Activated CD4-positive, alpha-beta T cell treated with anti-CD3 and anti-CD28 coated beads, Interleukin-2, amount 50 U/mL, for 48 hours (primary cell): Measurements from ENCODE around the gene CCDC91.
"Not testable (repeated sequence)": the region's sequence is repeated elsewhere in the genome, so short reads cannot be mapped to it uniquely, and the experiment has no call there.

Experiments
- DNase-seq, 2 experiments: peaks; one replicate each; pipeline ENCODE4 v3.0.0-alpha.2; 2020

CCDC91 gene

DNA sequence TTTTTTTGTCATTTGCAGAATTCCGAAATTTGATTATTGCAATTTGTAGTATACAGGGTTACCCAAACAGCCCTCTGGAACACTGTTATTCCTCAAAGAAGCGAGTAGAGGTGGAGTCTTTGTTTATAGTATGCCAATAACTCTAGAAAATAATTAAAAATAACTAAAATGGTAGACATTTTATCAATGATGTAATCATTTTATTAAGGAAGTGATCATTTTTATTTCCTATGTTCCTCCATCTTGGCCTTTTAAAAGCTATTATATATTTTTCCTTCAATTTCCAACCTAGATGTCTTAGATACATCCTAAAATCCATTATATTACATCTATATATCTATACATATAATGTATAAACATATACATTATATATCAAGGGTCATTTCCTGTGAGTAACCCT, 106.0 kb downstream of the CCDC91 start:
- DNase-seq, result no peak

- DNase-seq, result no peak
Measured at GRCh38 chr12:28303192-28303591, 112.9 kb downstream of the CCDC91 start.

GRCh38 chr12:28306535-28306934, 116.3 kb downstream of the CCDC91 start:
- DNase-seq, result no peak

GRCh38 chr12:28308891-28309290, 118.6 kb downstream of the CCDC91 start:
- no peak for DNase-seq

DNA sequence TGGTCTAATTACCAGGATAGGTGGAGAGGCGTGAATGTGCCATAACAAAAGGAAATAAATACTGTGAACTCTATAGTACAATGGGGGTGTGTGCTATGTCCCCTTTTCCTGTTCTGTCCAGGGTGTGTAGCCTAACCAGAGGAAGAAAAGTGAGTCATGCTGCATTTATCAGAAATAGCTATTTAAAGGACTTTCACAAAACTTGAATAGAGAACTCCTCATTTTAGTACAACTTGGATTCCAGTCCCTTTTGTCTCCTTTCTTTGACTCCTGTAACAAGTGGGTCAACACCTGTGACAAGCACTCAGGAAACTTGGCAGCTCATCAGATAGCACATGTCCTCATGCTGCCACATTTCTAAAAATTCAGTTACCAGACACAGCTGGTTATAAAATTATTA, 123.4 kb downstream of the CCDC91 start:
- DNase-seq, result no peak

DNA sequence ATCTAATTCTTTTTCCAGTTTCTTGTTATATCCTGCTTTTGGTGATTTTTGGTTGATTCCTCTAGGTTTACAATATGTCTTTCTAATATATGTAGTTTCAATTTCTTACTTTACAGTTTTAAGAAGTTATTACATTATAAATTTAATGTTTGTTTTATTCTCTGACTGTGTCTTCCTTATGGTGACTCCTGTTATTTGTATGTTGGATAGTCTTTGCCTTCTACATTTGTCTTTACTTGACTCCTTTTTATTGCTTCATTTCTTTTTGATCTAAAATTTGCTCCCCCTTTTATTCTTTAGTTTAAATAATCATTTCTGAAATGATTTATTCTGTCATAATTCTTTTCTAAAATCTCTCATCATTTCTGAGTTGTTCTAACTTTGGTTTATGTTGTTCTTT, 125.8 kb downstream of the CCDC91 start:
- DNase-seq, result no peak

GRCh38 chr12:28318273-28318672, 128.0 kb downstream of the CCDC91 start:
- no peak for DNase-seq

DNA sequence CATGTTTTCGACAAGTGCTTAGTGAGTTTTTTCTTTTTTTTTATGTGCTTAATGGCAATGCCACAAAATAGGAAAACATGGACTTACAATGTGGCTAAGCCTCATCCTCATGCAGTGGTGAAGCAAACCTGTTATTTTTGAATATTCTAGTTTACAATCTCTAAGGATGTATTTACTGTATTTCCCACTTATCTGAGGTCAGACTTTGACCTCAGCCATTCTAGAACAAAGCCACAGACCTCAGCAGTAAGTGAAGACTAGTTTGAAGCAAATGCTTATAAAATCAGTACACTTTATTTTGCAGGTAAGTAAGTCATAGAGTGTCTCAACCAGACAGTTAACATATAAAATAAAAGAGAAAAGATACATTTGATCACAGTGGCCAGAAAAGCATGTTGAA, 130.1 kb downstream of the CCDC91 start:
- no peak for DNase-seq

DNA sequence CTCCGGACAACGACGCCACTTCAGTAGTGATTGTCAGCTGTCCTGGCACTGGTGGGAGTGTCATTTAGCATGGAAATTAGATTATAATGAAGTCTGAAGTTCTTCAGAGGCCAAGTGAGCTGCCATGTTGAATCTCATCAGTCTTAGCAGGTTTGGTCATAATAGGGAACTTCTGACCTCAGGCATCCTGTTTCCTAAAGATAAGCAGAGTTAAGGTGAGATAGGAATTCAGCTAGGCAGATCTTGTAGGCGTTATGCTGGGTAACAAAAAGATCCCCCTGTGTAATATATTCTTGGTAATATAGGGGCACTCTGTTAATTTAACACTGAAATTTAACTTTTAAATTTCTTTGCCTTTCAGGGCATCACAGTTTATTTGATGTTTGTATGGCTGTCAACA, 137.5 kb downstream of the CCDC91 start:
- DNase-seq, result no peak

- no peak for DNase-seq
Measured at GRCh38 chr12:28328967-28329366, 138.7 kb downstream of the CCDC91 start.

- DNase-seq, result not testable (repeated sequence)
Measured at GRCh38 chr12:28329727-28330126, 139.5 kb downstream of the CCDC91 start.

- DNase-seq, result not testable (repeated sequence)
Measured at GRCh38 chr12:28330232-28330631, 140.0 kb downstream of the CCDC91 start.

- DNase-seq, result no peak
Measured at GRCh38 chr12:28331130-28331529, 140.9 kb downstream of the CCDC91 start.

GRCh38 chr12:28340261-28341045, 150.2 kb downstream of the CCDC91 start:
- DNase-seq, result no peak

DNA sequence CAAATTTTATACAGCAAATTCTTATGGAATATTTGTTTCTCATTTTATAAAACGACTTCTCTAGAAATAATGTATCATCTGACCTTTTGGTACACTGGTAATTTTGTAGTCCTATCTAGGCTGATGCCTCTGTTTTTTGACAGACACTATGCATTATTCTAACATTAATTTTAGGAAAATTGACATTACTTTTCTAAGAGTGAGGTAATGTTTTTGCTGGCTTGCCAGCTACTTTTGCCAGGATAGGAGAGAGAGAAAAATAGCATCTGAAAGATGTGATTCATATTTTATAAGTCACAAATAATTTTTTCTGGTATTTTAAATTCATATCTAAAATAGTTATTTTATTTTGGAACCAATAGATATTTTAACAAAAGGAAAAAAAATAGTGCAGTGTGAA, 153.5 kb downstream of the CCDC91 start:
- no peak for DNase-seq

GRCh38 chr12:28346567-28346966, 156.3 kb downstream of the CCDC91 start:
- DNase-seq, result no peak

DNA sequence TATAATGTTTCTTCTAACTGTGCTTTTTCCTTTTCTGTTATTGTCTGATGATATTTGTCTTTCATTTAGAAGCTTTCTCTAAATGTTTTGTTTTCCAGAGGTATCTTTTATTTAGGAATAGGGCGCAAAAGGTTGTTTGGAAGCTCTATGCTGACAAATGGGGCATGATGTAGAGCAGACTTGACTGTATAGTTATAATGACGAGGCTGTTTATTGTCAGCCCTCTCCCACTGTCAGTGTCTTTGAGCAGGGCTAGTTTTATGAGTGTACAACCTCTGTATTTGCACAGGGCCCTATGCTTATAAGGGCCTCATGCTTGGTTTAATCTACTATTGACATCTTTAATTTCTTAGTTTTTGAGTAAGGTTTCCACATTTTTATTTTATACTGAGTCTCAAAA, 158.9 kb downstream of the CCDC91 start:
- DNase-seq, result no peak

DNA sequence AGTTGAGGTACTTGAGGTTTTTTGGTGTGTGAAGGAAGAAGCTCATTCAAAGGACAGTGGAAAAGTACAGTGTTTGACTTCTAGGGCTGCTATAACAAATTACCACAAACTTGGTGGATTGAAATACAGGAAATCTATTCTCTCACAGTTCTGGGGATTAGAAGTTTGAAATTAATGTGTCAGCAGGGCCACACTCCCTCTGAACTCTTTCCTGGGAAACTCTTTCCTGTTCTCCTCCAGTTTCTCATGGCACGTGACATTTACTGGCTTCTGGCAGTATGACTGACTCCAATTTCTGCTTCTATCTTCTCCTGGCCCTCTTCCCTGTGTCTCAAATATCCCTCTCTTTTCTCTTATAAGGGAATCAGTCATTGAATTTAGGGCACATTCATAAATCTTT, 160.2 kb downstream of the CCDC91 start:
- DNase-seq, result no peak

- no peak for DNase-seq
Measured at GRCh38 chr12:28351414-28351813, 161.2 kb downstream of the CCDC91 start.

DNA sequence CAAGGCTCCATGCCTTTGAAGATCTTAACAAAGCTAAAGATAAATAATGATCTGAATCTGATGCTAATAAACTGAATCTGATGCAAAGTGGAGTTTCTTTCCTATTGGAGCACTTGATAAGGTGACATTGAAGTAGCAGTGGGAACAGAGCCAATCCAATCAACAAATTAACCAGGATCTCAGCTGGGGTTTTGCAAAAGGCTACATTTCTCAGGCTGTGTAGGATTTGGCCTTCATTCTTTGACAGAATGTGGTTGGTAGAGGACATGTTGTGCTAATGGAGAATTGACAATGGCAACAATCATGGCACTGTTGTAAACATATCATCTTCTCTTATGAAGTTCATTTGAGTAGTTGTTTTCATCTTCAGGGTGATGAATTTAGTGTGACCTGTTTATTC, 164.9 kb downstream of the CCDC91 start:
- no peak for DNase-seq

GRCh38 chr12:28360253-28360652, 170.0 kb downstream of the CCDC91 start:
- no peak for DNase-seq

GRCh38 chr12:28367326-28367725, 177.1 kb downstream of the CCDC91 start:
- no peak for DNase-seq

- no peak for DNase-seq
Measured at GRCh38 chr12:28367993-28368392, 177.7 kb downstream of the CCDC91 start.

DNA sequence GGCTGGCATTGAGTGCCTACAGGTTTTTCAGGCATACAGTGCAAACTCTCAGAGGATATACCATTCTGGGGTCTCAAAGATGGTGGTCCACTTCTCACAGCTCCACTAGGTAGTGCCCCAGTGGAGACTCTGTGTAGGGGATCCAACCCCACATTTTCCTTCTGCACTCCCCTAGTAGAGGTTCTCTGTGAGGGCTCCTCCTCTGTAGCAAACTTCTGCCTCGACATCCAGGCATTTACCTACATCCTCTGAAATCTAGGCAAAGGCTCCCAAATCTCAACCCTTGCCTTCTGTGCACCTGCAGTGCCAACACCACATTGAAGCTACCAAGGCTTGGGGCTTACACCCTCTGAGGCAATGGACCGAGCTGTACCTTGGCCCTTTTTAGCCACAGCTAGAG, 179.2 kb downstream of the CCDC91 start:
- no peak for DNase-seq

- no peak for DNase-seq
Measured at GRCh38 chr12:28374556-28374955, 184.3 kb downstream of the CCDC91 start.
